GM12874 (cell line): ENCODE results near the gene LRFN5.

Experiments
- CTCF ChIP-seq: IDR thresholded peaks from 2 replicates; pipeline ENCODE4 v1.5.1; 2011; ENCODE audit warnings: low read depth, mild to moderate bottlenecking, control low read depth, low read length, moderate library complexity; ENCODE audit not compliant: insufficient read depth

LRFN5 gene

GRCh38 chr14:41606532-41607303 lies at the start of gene LRFN5:
LRFN5 (plus strand) TSS chr14:41606876.
- TF ChIP-seq CTCF: no peak

GRCh38 chr14:41558490-41558889 lies 48.2 kb upstream of the LRFN5 start:
- TF ChIP-seq CTCF: no peak

DNA sequence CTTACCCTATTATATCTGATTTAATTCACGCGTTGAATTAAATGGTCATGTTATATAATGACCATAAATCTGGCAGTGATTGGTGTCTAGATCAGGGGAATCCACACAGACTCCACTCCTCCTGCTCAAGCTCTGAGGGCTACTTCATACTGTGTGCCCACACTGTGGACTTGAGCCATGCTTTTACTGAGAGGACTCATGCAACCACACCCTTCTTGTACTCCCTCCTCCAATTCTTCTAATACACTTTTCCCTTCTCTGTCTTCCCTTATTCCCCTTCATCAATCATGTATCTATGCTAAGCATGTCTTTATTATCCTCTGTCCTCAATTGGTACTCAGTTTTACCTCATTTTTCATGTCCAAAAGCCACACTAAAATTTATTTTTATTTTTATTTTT lies 37.7 kb upstream of the LRFN5 start:
- TF ChIP-seq CTCF: no peak

GRCh38 chr14:41570415-41571155 lies 36.1 kb upstream of the LRFN5 start:
- no peak for TF ChIP-seq CTCF

DNA sequence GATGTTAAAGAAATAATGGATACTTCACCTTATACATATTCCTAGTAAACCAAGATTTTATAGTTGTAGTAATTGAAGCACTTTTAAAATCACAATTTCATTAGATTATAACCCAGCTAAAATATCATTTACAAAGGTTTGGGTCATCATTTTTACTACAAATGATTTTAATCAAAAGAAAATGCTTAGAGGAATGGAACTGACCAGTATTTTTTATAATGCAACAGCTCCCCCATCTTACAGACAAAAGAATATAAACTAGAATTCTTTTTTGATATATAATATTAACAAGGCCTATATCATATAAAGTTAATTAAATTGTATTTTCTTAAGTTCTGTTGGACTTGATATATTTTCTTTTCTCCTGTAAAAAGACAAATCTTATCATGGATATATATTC lies 20.4 kb upstream of the LRFN5 start:
- TF ChIP-seq CTCF: no peak

DNA sequence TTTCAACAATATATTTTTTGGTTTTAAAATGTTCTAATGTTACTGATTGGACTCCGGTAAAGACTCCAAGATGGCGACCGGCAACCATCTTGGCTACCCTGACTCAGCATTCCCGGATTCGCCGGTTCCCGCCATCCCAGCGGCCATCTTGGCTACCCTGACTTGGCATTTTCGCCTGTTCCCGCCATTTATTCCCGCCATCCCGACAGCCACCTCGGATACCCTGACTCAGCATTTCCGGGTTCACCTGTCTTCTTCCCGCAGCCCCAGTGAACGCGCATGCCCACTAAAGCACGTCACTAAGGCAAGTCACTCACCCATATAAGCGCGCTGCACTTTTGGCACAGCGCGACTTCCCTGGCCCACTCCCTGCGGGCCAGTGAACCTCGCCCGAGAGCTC lies 9.0 kb upstream of the LRFN5 start:
- no peak for TF ChIP-seq CTCF

DNA sequence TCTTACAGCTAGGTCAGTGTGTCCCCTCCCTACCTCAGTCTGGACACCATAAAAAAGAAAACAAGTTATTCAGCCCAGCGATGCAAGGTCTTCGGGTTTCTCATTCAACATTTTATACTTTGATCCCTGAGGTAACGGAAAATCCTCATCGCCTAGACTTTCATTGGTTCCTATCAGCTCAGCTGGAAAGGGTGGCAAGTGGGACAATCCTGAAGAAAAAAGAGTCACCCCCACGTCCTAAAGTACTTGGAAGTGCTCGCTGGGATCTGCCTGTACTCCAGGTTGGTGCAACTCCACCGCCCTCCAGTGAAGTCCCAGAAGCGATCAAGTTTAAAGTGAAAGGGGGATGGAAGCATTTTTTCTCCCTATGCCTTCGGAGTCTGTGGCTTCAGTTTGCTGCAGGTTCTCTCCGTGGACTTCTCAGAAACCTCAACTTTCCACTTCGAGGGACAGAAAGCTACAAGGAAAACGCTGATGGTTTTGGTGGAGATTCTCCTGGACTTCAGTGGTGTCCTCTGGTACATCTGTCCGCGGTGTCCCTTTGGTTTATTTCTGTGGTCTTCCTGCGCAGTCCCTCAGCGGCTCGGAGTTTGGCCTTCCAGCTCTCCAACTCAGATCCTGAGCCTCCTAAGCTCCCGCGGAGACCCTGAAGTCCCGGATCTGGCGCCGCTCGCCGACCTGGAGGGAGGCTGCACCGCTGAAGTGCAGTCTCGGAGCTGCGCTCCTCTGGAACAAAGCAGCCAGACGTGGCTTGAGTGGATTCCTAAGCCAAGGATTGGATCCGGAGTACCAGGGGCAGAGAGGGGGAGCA lies 1.8 kb upstream of the LRFN5 start:
- TF ChIP-seq CTCF: no peak
